SJSA1 (cell line): ENCODE results near the gene FRMD3. TPM values are rescaled to one million over a fixed set of nuclear protein-coding genes. Genes with fewer than 3 reads are reported as not detected.

Source experiments
- DNase-seq, 2 experiments: peaks; one replicate each; pipeline ENCODE4 v3.0.0-alpha.2; 2015 to 2020; ENCODE audit warnings: low spot score in 2 of 2, low read depth in 1 of 2
- H3K27ac ChIP-seq: fragments of 250-450 bp; sonication (Bioruptor Pico); 2 replicates; pipeline ENCODE4 v1.5.1; 2020; ENCODE audit warnings: mild to moderate bottlenecking, moderate library complexity
- H3K27me3 ChIP-seq: fragments of 250-450 bp; sonication (Bioruptor Pico); replicated peaks from 2 replicates; pipeline ENCODE4 v1.5.1; 2020; ENCODE audit warnings: mild to moderate bottlenecking, moderate library complexity
- H3K36me3 ChIP-seq: fragments of 250-450 bp; sonication (Bioruptor Pico); 2 replicates; pipeline ENCODE4 v1.5.1; 2020; ENCODE audit warnings: mild to moderate bottlenecking
- H3K4me1 ChIP-seq: fragments of 250-450 bp; sonication (Bioruptor Pico); replicated peaks from 2 replicates; pipeline ENCODE4 v1.6.1; 2021; ENCODE audit warnings: mild to moderate bottlenecking
- H3K4me3 ChIP-seq: fragments of 250-450 bp; sonication (Bioruptor Pico); 2 replicates; pipeline ENCODE4 v1.5.1; 2020; ENCODE audit warnings: mild to moderate bottlenecking
- H3K9me3 ChIP-seq: fragments of 250-450 bp; sonication (Bioruptor Pico); replicated peaks from 2 replicates; pipeline ENCODE4 v1.5.1; 2020; ENCODE audit warnings: mild to moderate bottlenecking
- total RNA-seq: library from RNA; depleted of rRNA; stranded (reverse); fragments of >200 nt; shearing (Covaris generic); gene quantifications from 2 replicates; pipeline ENCODE4 v1.2.3, GENCODE V29; 2014

The FRMD3 gene
- total RNA-seq, 1 experiment from 2014 or later = 15.5 TPM

DNA sequence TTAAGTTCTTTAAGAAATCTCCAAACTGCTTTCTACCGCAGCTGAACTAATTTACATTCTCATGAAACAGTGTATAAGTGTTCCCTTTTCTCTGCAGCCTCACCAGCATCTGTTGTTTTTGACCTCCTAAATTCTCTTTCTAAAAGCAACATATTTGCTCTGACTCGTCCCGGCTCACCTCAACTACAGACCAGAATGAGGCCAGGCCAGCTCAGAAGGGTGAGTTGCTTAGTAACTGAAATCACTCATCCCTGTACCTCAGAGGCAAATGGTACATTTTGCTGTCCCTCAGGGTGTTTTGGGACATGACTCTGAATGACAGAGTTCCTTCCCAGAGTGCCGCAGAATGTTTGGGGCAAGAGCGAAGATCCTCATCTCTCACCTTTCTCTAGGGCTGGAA is 127.5 kb downstream of the FRMD3 start:
- Histone ChIP-seq H3K4me3 (no peak overlapping the region), H3K9me3 (no peaks in the 10 kb centered on the region), H3K4me1 (no peaks in the 10 kb centered on the region), H3K27ac (no peak overlapping the region), H3K27me3 (no peaks in the 10 kb centered on the region), H3K36me3 (no peaks in the 10 kb centered on the region)
- no peak for DNase-seq

DNA sequence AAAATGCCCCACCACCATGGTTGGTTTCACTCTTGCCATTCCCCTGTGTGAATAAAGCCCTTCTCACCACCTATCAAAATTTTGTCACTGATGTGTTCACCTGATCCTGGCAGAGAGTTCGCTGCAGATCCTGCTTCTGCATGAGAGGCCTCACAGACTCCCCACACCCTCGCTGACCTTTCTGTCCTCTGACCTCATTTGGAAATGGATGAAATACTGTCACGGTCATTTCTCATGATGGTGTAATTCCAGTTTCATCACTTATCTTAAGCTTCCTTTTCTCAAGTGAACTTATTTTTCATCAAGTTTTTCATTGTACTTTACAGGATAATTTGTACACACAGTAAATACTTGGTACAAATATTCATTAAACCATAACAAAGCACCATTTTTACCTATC is 131.3 kb downstream of the FRMD3 start:
- no peak overlapping the region for H3K27ac ChIP-seq
- no peaks in the 10 kb centered on the region for H3K9me3 ChIP-seq
- no peaks in the 10 kb centered on the region for H3K36me3 ChIP-seq
- H3K4me1 ChIP-seq = peaks cover 19% of the 10 kb centered on the region
- no peaks in the 10 kb centered on the region for H3K27me3 ChIP-seq
- no peak overlapping the region for H3K4me3 ChIP-seq
- DNase-seq = no peak

DNA sequence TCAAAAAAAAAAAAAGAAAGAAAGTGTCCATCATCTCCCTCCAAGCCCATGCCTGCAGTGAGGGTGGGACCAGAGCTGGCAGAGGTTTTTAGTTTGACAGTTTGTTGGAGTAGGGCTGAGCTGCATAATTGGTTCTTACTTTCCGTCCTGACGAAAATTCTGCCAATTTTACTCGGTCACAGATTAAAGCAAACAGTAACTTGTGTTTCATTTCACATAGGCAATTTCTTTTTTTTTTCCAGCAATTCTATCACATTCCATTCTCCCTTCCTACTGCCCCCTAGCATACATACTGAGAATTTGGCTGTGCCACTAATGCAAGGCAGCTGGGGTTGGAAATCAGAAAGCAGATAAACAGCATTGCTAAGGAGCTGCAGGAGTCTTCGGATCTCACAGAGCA is 132.4 kb downstream of the FRMD3 start:
- no peaks in the 10 kb centered on the region for H3K27me3 ChIP-seq
- peaks cover 19% of the 10 kb centered on the region for H3K4me1 ChIP-seq
- no peak overlapping the region for H3K27ac ChIP-seq
- no peak for DNase-seq
- no peaks in the 10 kb centered on the region for H3K9me3 ChIP-seq
- no peaks in the 10 kb centered on the region for H3K36me3 ChIP-seq
- H3K4me3 ChIP-seq = no peak overlapping the region

DNA sequence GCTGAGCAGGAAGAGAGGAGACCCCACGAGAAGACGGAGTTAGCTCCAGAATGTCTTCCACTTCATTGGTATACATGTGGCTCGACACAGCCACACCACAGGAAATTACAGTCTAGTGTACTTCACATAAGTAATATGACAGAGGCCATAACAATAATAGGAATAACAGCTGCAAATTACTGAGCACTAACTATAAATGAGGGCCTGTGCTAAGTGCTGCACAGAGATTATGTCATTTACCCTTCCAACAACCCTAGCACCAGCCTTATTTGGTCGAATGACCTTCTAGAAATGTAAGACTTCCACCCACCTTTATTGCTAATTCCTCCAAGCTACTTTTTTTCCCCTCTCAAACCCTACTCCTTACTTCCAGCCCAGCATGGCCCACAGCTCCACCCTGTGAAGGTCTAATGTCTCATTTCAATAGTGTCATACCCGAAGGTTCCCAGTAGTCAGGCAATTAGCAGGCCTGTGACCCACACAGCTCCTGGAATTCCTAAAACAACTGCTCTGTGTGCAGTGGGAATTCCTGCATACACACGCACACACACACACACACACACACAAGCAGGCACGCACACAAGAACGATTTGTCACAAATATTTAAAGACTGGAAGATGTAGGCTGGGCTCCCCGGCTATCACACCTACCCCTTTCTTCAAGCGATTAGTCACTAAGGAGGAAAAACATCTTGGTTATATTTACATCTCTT is 134.5 kb downstream of the FRMD3 start:
- Histone ChIP-seq H3K36me3 (no peaks in the 10 kb centered on the region), H3K4me3 (no peak overlapping the region), H3K27me3 (no peaks in the 10 kb centered on the region), H3K9me3 (no peaks in the 10 kb centered on the region), H3K27ac (peak overlapping the region; percentile 70), H3K4me1 (peaks cover 19% of the 10 kb centered on the region)
- peak; percentile 73 to 76 for DNase-seq

DNA sequence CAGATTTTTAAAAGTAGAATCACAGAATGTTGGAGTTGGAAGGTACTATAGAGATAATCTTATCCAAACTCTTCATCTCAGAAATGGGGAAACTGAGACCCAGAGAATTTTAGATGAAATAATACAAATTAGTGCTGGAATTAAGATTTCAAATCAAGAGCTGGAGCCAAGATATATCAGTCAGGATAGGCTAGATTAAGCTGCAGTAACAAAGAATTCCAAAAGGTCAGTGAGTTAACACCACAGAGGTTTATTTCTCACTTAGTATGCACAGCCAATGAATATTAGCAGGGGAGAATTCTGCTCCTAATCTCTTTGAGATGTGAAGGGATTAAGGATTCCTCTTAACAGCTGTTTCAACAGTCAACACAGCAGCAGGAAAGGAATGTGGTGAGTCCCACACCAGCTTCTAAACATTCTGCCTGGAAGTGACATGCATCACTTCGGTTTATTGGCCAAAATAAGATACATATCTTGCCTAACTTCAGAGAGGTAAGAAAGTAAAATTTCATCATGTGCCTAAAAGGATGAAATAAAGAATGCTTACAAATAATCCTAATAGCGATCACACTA is 136.8 kb downstream of the FRMD3 start:
- Histone ChIP-seq H3K4me3 (no peak overlapping the region), H3K9me3 (no peaks in the 10 kb centered on the region), H3K4me1 (peaks cover 19% of the 10 kb centered on the region), H3K36me3 (no peaks in the 10 kb centered on the region), H3K27ac (no peak overlapping the region), H3K27me3 (no peaks in the 10 kb centered on the region)
- DNase-seq = no peak

DNA sequence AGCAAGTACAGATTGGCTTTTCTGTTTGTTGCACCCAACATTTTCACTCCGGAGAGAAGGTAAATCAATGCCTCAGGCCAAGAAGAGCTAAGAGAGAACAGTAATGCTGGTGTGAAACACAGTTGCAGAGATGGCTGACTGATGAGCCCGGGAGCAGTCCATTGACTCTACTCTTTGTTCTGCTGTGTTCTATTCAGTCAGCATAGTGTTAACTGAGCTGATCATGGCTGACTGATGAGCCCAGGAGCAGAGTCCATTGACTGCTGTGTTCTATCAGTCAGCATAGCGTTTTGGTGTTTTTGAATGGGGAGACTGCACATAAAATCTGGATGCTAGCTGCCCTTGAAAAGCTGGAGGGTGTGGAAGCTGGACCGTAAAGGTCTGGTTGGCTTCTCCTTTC is 141.4 kb downstream of the FRMD3 start:
- DNase-seq = no peak
- Histone ChIP-seq H3K27me3 (no peaks in the 10 kb centered on the region), H3K36me3 (no peaks in the 10 kb centered on the region), H3K4me1 (no peaks in the 10 kb centered on the region), H3K27ac (no peak overlapping the region), H3K4me3 (no peak overlapping the region), H3K9me3 (no peaks in the 10 kb centered on the region)

DNA sequence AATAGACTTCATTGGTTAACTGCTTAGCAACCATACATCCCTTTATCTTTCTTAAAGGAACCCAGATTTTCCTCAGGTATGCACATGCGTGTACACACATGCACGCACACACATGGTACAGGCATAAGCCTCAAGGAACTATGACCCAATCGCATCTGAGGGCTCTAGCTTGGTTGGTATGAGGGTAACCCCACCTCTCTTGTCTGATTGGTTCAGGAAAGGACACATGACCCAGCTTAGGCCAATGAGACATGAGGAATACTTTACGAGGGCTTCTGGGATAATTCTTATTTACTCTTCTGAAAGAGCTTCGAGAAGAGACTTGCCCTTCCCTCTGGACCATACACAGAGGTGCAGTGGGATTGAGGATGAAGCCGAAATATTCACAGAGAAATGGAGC is 141.9 kb downstream of the FRMD3 start:
- Histone ChIP-seq H3K4me1 (no peaks in the 10 kb centered on the region), H3K4me3 (no peak overlapping the region), H3K9me3 (no peaks in the 10 kb centered on the region), H3K36me3 (no peaks in the 10 kb centered on the region), H3K27me3 (no peaks in the 10 kb centered on the region), H3K27ac (no peak overlapping the region)
- DNase-seq = no peak

DNA sequence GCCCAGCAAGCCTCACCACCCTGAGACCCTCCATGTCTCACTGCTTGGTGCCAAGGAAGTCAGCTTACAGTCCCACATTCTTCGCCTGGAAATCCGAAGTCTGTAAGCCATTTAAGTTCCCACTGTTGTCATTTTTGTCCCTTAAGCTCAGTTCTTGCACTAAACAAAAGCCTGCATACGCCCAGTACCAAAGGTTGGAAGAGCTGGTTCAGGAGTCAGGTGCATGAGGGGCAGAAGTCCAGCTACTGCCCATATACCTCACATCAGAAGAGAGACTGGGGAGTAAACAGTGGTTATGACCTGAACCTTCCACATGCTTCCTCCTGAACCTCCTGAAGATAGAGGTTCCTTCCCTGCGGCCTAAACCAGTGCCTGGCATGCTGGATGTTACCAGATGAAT is 146.0 kb downstream of the FRMD3 start:
- Histone ChIP-seq H3K4me1 (no peaks in the 10 kb centered on the region), H3K27ac (no peak overlapping the region), H3K27me3 (no peaks in the 10 kb centered on the region), H3K9me3 (no peaks in the 10 kb centered on the region), H3K4me3 (no peak overlapping the region), H3K36me3 (no peaks in the 10 kb centered on the region)
- no peak for DNase-seq

DNA sequence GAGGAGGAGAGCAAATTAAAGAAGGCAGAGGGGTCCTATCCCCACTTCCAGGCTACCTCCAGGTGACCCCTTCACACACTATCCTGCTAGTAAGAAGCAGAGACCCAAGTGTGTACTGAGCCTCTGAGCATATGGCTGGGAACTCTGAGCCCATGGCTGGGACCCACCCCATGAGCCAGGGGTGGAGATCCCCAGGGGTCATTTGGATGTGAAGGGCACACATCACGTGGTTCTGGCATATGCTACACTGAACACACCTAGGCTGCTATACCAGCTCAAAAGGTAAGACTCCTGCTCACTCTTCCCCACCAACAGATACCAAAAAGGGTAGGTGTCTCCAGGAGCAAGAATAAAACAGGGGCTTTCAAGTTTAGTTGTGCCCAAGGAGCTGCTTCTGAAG is 149.9 kb downstream of the FRMD3 start:
- no peak for DNase-seq
- Histone ChIP-seq H3K27ac (no peak overlapping the region), H3K36me3 (0 out of 2 replicates have a peak, but pooled peaks cover 3% of the 10 kb centered on the region), H3K27me3 (no peaks in the 10 kb centered on the region), H3K9me3 (no peaks in the 10 kb centered on the region), H3K4me1 (no peaks in the 10 kb centered on the region), H3K4me3 (no peak overlapping the region)

DNA sequence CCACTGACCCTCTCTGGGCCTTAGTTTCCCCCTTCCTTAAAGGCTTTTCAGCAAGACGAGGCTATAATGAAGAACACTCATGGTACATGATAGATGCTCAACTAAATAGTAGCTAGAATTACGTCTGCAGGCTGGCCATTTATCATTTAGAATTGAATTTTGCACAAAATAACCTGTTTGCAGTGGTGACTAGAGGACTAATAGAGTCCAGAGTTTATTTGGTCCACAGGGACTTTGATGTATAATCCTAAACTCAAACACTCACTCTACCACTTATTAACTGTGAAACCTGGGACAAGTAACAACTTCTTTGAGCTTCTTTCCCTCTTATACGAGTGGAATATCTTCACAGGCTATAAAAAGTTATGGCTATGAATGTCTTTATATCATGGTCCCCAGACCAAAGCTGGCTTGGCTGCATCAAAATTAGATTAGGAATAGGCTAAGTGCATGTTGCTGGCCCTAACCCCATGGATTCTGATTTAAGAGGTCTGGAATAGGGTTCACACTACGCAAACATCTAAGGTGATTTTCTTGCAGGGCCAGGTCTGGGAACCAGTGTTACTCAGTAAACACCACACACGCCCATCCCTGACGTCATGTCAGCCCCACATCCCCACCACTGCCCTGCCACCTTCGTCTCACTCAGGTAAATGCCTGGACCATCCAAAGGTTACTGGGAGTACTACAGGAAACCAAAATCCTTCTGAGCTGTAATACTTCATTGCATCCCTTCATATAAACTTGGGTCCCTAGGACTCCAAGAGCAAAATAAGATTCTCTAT is 150.6 kb downstream of the FRMD3 start:
- Histone ChIP-seq H3K27me3 (no peaks in the 10 kb centered on the region), H3K4me3 (no peak overlapping the region), H3K36me3 (0 out of 2 replicates have a peak, but pooled peaks cover 3% of the 10 kb centered on the region), H3K9me3 (no peaks in the 10 kb centered on the region), H3K4me1 (no peaks in the 10 kb centered on the region), H3K27ac (no peak overlapping the region)
- no peak for DNase-seq

DNA sequence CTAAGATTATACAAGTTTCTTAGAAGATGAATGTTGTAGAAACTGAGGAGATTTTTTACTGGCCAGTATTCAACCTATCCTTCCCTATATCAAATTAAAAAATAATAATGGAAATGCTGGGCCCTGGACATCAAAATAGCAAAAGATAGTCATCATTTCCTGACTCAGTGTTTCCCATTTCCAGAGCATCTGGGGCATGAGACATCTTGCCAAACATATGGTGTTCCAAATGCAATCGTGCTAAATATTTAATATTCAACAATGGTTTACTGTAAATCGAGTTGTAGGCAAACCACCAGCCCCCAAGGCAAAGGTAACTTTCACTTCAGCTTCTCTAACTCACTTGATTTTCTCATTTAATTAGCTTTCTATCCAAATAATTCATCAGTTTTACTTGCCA is 152.9 kb downstream of the FRMD3 start:
- Histone ChIP-seq H3K4me1 (no peaks in the 10 kb centered on the region), H3K27ac (no peak overlapping the region), H3K4me3 (no peak overlapping the region), H3K36me3 (0 out of 2 replicates have a peak, but pooled peaks cover 3% of the 10 kb centered on the region), H3K9me3 (no peaks in the 10 kb centered on the region), H3K27me3 (no peaks in the 10 kb centered on the region)
- DNase-seq = no peak

DNA sequence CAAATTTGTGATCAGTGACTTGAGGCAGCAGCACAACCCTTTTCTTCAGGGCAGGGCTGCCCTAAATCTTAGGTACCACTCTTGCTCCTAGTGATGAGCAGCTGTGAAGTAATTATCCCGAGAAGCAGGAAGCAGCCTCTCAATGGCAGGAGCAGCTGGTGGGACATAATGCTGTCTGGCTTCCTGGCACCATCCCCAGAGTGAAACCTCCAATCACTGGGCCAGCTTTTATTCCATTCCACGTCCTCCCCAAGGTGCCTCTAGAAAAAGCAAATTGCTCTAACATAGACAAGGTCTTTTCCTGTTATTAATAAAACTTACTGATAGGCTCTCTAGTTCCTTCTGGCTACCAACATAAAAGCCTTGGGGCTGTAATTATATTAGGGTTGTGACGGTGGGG is 154.0 kb downstream of the FRMD3 start:
- Histone ChIP-seq H3K4me3 (no peak overlapping the region), H3K9me3 (no peaks in the 10 kb centered on the region), H3K36me3 (0 out of 2 replicates have a peak, but pooled peaks cover 3% of the 10 kb centered on the region), H3K27me3 (no peaks in the 10 kb centered on the region), H3K4me1 (no peaks in the 10 kb centered on the region), H3K27ac (no peak overlapping the region)
- DNase-seq = no peak

DNA sequence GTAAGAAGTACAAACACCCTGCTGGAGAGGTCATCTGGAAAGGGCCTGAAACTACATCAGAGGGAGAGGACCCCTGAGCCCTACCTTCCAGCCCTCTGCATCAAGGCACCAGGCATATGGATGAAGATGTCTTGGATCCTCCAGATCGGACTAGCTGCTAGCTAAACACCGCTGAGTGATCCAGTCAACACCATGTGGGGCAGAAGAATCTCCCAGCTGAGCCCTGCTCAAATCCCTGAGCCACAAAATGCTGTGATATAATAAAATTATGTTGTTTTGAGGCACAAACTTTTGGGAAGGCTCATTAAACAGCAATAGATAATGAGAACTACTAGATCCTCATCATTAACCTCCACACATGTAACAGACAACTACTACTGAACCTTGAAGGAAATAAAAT is 155.2 kb downstream of the FRMD3 start:
- no peaks in the 10 kb centered on the region for H3K9me3 ChIP-seq
- 0 out of 2 replicates have a peak, but pooled peaks cover 3% of the 10 kb centered on the region for H3K36me3 ChIP-seq
- H3K27me3 ChIP-seq = no peaks in the 10 kb centered on the region
- H3K27ac ChIP-seq = no peak overlapping the region
- no peak for DNase-seq
- H3K4me3 ChIP-seq = no peak overlapping the region
- H3K4me1 ChIP-seq = no peaks in the 10 kb centered on the region

DNA sequence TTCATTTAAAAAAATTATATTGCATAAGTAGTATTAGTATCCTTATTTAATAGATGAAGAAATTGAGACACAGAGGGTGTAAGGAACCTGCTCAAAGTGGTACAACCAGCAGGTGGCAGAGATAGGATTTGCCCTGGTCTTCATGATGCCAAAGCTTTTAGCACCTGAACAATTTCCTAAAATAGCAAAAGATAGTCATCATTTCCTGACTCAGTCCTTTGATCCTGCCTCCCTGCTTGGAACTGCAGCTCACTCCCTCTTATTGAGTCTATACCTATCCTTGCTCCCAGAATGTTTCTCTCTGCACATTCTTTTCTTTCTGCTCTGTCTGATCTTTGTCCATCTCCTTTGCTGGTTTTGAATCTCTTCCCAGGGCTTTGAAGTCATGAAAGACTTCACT is 155.8 kb downstream of the FRMD3 start:
- Histone ChIP-seq H3K9me3 (no peaks in the 10 kb centered on the region), H3K4me3 (no peak overlapping the region), H3K27me3 (no peaks in the 10 kb centered on the region), H3K4me1 (no peaks in the 10 kb centered on the region), H3K36me3 (0 out of 2 replicates have a peak, but pooled peaks cover 3% of the 10 kb centered on the region), H3K27ac (no peak overlapping the region)
- DNase-seq = no peak
